Liver (tissue), 3 donors: ENCODE data around the gene TRIL.

Experiments used
- FOXA1 ChIP-seq: IDR thresholded peaks from 2 replicates; pipeline ENCODE4 v1.6.1; 2016; ENCODE audit warnings: antibody characterized with exemption
- JUND ChIP-seq, 2 donors: IDR thresholded peaks; 2 replicates each; pipeline ENCODE4 v1.6.1; 2016; ENCODE audit warnings: antibody characterized with exemption in 2 of 2
- NR2F2 ChIP-seq: IDR thresholded peaks from 2 replicates; pipeline ENCODE4 v1.6.1; 2016; ENCODE audit warnings: antibody characterized with exemption
- RAD21 ChIP-seq, 2 donors: IDR thresholded peaks; 2 replicates each; pipeline ENCODE4 v1.6.1; 2016; ENCODE audit warnings: antibody characterized with exemption in 2 of 2, mild to moderate bottlenecking in 2 of 2
- TAF1 ChIP-seq: conservative IDR thresholded peaks from 2 replicates; pipeline ENCODE4 v1.6.1; 2016; ENCODE audit warnings: antibody characterized with exemption, mild to moderate bottlenecking
- YY1 ChIP-seq: IDR thresholded peaks from 2 replicates; pipeline ENCODE4 v1.6.1; 2016; ENCODE audit warnings: antibody characterized with exemption, mild to moderate bottlenecking
- TF ChIP-seq, protein P1 (sequence below): fragments of 150-350 bp; IDR thresholded peaks from 2 replicates; pipeline ENCODE4 v1.5.1; 2017; ENCODE audit warnings: improper control_type of control experiment, low read depth, low read length; ENCODE audit not compliant: missing input control
- TF ChIP-seq, protein P2 (sequence below): IDR thresholded peaks from 2 replicates; pipeline ENCODE4 v1.6.1; 2016; ENCODE audit warnings: antibody characterized with exemption, mild to moderate bottlenecking
- TF ChIP-seq, protein P3 (sequence below): IDR thresholded peaks from 2 replicates; pipeline ENCODE4 v1.6.1; 2016; ENCODE audit warnings: antibody characterized with exemption
- TF ChIP-seq, protein P4 (sequence below): IDR thresholded peaks from 2 replicates; pipeline ENCODE4 v1.6.1; 2016; ENCODE audit warnings: antibody characterized with exemption
- TF ChIP-seq, protein P5 (sequence below): IDR thresholded peaks from 2 replicates; pipeline ENCODE4 v1.6.1; 2016; ENCODE audit warnings: antibody characterized with exemption
- donor health status: healthy.
- donor health status: healthy.

DNA sequence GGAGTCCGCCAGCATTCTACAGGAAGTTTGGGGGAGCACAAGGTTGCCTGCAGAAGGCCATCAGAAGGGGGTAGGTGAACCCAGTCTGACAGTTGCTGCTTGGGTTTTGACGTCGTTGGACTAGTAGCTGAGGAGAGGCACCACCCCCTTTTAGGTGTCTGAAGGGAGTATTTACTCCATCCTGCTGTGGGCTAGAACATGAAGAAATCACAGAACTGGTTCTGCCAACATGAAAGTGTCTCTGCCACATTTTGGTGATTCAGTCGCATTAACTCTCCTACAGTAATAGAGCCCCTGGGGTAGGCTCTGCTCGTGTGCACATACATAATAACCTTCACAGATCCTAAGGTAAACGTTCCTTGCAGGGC lies 834 bp upstream of the TRIL start:
- TF ChIP-seq, protein P1, sequence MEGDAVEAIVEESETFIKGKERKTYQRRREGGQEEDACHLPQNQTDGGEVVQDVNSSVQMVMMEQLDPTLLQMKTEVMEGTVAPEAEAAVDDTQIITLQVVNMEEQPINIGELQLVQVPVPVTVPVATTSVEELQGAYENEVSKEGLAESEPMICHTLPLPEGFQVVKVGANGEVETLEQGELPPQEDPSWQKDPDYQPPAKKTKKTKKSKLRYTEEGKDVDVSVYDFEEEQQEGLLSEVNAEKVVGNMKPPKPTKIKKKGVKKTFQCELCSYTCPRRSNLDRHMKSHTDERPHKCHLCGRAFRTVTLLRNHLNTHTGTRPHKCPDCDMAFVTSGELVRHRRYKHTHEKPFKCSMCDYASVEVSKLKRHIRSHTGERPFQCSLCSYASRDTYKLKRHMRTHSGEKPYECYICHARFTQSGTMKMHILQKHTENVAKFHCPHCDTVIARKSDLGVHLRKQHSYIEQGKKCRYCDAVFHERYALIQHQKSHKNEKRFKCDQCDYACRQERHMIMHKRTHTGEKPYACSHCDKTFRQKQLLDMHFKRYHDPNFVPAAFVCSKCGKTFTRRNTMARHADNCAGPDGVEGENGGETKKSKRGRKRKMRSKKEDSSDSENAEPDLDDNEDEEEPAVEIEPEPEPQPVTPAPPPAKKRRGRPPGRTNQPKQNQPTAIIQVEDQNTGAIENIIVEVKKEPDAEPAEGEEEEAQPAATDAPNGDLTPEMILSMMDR = no peak
- TF ChIP-seq, protein P2, sequence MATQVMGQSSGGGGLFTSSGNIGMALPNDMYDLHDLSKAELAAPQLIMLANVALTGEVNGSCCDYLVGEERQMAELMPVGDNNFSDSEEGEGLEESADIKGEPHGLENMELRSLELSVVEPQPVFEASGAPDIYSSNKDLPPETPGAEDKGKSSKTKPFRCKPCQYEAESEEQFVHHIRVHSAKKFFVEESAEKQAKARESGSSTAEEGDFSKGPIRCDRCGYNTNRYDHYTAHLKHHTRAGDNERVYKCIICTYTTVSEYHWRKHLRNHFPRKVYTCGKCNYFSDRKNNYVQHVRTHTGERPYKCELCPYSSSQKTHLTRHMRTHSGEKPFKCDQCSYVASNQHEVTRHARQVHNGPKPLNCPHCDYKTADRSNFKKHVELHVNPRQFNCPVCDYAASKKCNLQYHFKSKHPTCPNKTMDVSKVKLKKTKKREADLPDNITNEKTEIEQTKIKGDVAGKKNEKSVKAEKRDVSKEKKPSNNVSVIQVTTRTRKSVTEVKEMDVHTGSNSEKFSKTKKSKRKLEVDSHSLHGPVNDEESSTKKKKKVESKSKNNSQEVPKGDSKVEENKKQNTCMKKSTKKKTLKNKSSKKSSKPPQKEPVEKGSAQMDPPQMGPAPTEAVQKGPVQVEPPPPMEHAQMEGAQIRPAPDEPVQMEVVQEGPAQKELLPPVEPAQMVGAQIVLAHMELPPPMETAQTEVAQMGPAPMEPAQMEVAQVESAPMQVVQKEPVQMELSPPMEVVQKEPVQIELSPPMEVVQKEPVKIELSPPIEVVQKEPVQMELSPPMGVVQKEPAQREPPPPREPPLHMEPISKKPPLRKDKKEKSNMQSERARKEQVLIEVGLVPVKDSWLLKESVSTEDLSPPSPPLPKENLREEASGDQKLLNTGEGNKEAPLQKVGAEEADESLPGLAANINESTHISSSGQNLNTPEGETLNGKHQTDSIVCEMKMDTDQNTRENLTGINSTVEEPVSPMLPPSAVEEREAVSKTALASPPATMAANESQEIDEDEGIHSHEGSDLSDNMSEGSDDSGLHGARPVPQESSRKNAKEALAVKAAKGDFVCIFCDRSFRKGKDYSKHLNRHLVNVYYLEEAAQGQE = no peak
- TF ChIP-seq TAF1 (no peak), JUND (IDR thresholded peaks at IDR 0.05) (no peak), FOXA1 (no peak), NR2F2 (no peak), RAD21 (IDR thresholded peaks at IDR 0.05) (no peak), YY1 (no peak)
- TF ChIP-seq, protein P3, sequence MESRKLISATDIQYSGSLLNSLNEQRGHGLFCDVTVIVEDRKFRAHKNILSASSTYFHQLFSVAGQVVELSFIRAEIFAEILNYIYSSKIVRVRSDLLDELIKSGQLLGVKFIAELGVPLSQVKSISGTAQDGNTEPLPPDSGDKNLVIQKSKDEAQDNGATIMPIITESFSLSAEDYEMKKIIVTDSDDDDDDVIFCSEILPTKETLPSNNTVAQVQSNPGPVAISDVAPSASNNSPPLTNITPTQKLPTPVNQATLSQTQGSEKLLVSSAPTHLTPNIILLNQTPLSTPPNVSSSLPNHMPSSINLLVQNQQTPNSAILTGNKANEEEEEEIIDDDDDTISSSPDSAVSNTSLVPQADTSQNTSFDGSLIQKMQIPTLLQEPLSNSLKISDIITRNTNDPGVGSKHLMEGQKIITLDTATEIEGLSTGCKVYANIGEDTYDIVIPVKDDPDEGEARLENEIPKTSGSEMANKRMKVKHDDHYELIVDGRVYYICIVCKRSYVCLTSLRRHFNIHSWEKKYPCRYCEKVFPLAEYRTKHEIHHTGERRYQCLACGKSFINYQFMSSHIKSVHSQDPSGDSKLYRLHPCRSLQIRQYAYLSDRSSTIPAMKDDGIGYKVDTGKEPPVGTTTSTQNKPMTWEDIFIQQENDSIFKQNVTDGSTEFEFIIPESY = no peak
- TF ChIP-seq, protein P4, sequence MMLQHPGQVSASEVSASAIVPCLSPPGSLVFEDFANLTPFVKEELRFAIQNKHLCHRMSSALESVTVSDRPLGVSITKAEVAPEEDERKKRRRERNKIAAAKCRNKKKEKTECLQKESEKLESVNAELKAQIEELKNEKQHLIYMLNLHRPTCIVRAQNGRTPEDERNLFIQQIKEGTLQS = no peak
- TF ChIP-seq, protein P5, sequence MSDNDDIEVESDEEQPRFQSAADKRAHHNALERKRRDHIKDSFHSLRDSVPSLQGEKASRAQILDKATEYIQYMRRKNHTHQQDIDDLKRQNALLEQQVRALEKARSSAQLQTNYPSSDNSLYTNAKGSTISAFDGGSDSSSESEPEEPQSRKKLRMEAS = no peak
